MG63 (cell line): Measurements from ENCODE around the gene CCNA1. TPM values are rescaled to one million over a fixed set of nuclear protein-coding genes. Genes with fewer than 3 reads are reported as not detected.

Experiments
- total RNA-seq: library from RNA; depleted of rRNA; stranded (reverse); fragments of >200 nt; shearing (Covaris generic); gene quantifications from 2 replicates; pipeline ENCODE4 v1.2.3, GENCODE V29; 2014; ENCODE audit warnings: low replicate concordance; rRNA removed

CCNA1 gene
- total RNA-seq, 1 experiment from 2014 or later: 0.49 TPM

Other genes with a start within 250 kb of the CCNA1 start
- gene SOHLH2, start 217.9 kb upstream of the CCNA1 start, total RNA-seq: 0.47 TPM in 1 of 2 replicates, not detected in the other
- gene CCDC169, start 134.7 kb upstream of the CCNA1 start, total RNA-seq: 0.07 and 0.47 TPM in 2 replicates
- gene SPART, start 86.1 kb upstream of the CCNA1 start, total RNA-seq: 68.0 and 158 TPM in 2 replicates
- not detected in 2 replicates for gene SERTM1, start 241.5 kb downstream of the CCNA1 start, total RNA-seq